HepG2 (cell line): ENCODE results near the gene UBE2I. TPM values are rescaled to one million over a fixed set of nuclear protein-coding genes. Genes with fewer than 3 reads are reported as not detected.

Experiments used
- ATAC-seq: fragments of 200-7000 bp; cut with Tn5 transposase; 3 replicates; pipeline ENCODE4 v1.9.1; 2020; ENCODE audit warnings: mild to moderate bottlenecking, moderate library complexity
- BruUV-seq: library from RNA; stranded (reverse); fragments of 400-500 nt; replicated peaks from 2 replicates; lab custom pipeline; 2021; lab: Mats Ljungman, UMichigan
- CTCF ChIA-PET: fragments of 300-600 bp; formaldehyde crosslinking; extraction: SDS; loops from one replicate; lab custom pipeline; 2021; ENCODE audit warnings: low total read pairs, inconsistent platforms, low intra/inter-chr PET ratio; lab: Yijun Ruan, JAX
- POLR2A ChIA-PET: fragments of 350-600 bp; sonication (Branson Sonifier 250); formaldehyde crosslinking; loops from one replicate; lab custom pipeline; 2020; ENCODE audit warnings: antibody characterized with exemption, inconsistent platforms; lab: Yijun Ruan, JAX
- DNase-seq: peaks from one replicate; pipeline ENCODE4 v3.0.0-alpha.2; 2015; ENCODE audit warnings: low spot score
- FAIRE-seq: peaks from 3 replicates; lab custom pipeline; 2011; peaks lifted over from hg19 to GRCh38; lab: Jason Lieb, UNC
- H2AFZ ChIP-seq: one replicate; pipeline ENCODE4 v1.6.1; 2011; ENCODE audit warnings: low read length, inconsistent platforms
- H3K27ac ChIP-seq: fragments of 300-600 bp; 3 replicates; pipeline ENCODE4 v1.8.0; 2011; ENCODE audit warnings: mixed run types, mild to moderate bottlenecking, mixed read lengths, low read length, inconsistent platforms; ENCODE audit not compliant: insufficient read depth; ENCODE audit errors: extremely low read length
- H3K27me3 ChIP-seq, 2 experiments: fragments of 200-600 bp in 1 of 2; 2 replicates in 1 of 2; 3 replicates in 1 of 2; pipeline versions ENCODE4 v1.6.0 to v1.8.0; 2011; ENCODE audit warnings: low read length in 2 of 2, mild to moderate bottlenecking in 2 of 2, moderate library complexity in 2 of 2, inconsistent platforms in 1 of 2; ENCODE audit not compliant: insufficient read depth in 2 of 2, control insufficient read depth in 1 of 2
- H3K36me3 ChIP-seq, 2 experiments: fragments of 200-600 bp in 1 of 2; replicated peaks in 1 of 2; 2 replicates in 1 of 2; 3 replicates in 1 of 2; pipeline versions ENCODE4 v1.5.1 to v1.8.0; 2011; ENCODE audit warnings: low read length in 2 of 2, inconsistent platforms in 1 of 2; ENCODE audit not compliant: insufficient read depth in 2 of 2, control insufficient read depth in 1 of 2
- H3K4me1 ChIP-seq: 2 replicates; pipeline ENCODE4 v1.5.1; 2012; ENCODE audit warnings: low read length, inconsistent platforms; ENCODE audit not compliant: insufficient read depth
- H3K4me2 ChIP-seq: 2 replicates; pipeline ENCODE4 v1.6.0; 2011; ENCODE audit warnings: low read depth, low read length, inconsistent platforms
- H3K4me3 ChIP-seq, 3 experiments: fragments of 200-600 bp in 1 of 3; sonication (generic), shearing (Covaris generic) in 1 of 3; replicated peaks in 1 of 3; 2 replicates each; pipeline ENCODE4 v1.5.1; 2011 to 2016; ENCODE audit warnings: low read length in 3 of 3, inconsistent platforms in 2 of 3, low read depth in 2 of 3, mild to moderate bottlenecking in 2 of 3, control low read depth in 1 of 3, mixed read lengths in 1 of 3; ENCODE audit not compliant: insufficient read depth in 1 of 3
- H3K79me2 ChIP-seq: one replicate; pipeline ENCODE4 v1.6.1; 2011; ENCODE audit warnings: low read length, inconsistent platforms; ENCODE audit not compliant: insufficient read depth
- H3K9ac ChIP-seq: 2 replicates; pipeline ENCODE4 v1.6.0; 2011; ENCODE audit warnings: mild to moderate bottlenecking, low read depth, low read length, inconsistent platforms; ENCODE audit not compliant: insufficient read depth
- H3K9me3 ChIP-seq: 2 replicates; pipeline ENCODE4 v1.5.1; 2012; ENCODE audit warnings: mild to moderate bottlenecking, low read length
- H4K20me1 ChIP-seq: 2 replicates; pipeline ENCODE4 v1.6.0; 2011; ENCODE audit warnings: inconsistent platforms, mild to moderate bottlenecking, low read length, moderate library complexity; ENCODE audit not compliant: insufficient read depth
- BCL3 ChIP-seq: sonication (generic); formaldehyde crosslinking; IDR thresholded peaks from 2 replicates; pipeline ENCODE4 v1.5.1; 2020; ENCODE audit warnings: mild to moderate bottlenecking, missing genetic modification reagents, moderate library complexity
- EP300 ChIP-seq, 3 experiments: sonication (generic) in 1 of 3; formaldehyde crosslinking in 1 of 3; IDR thresholded peaks; 2 replicates each; pipeline versions ENCODE4 v1.5.1 to v1.6.1; 2011 to 2020; ENCODE audit warnings: low read depth in 2 of 3, low read length in 2 of 3, borderline replicate concordance in 1 of 3, improper control_type of control experiment in 1 of 3, mild to moderate bottlenecking in 1 of 3, missing genetic modification reagents in 1 of 3, moderate library complexity in 1 of 3
- HNRNPLL ChIP-seq: fragments of 200-400 bp; formaldehyde crosslinking; IDR thresholded peaks from 2 replicates; pipeline ENCODE4 v1.6.1; 2017; ENCODE audit warnings: mild to moderate bottlenecking, low read depth, low read length; ENCODE audit not compliant: poor library complexity, severe bottlenecking
- MAF1 ChIP-seq: sonication (generic); formaldehyde crosslinking; IDR thresholded peaks from 2 replicates; pipeline ENCODE4 v1.5.0; 2020; ENCODE audit warnings: missing genetic modification reagents, borderline replicate concordance
- MAFG ChIP-seq: sonication (generic); formaldehyde crosslinking; IDR thresholded peaks from 2 replicates; pipeline ENCODE4 v1.5.1; 2020; ENCODE audit warnings: mild to moderate bottlenecking, missing genetic modification reagents
- POGK ChIP-seq: sonication (generic); formaldehyde crosslinking; conservative IDR thresholded peaks from 2 replicates; pipeline ENCODE4 v1.8.0; 2022; ENCODE audit warnings: mild to moderate bottlenecking, moderate library complexity, missing genetic modification reagents
- RFX5 ChIP-seq: IDR thresholded peaks from 2 replicates; pipeline ENCODE4 v1.6.1; 2011; ENCODE audit warnings: low read depth, low read length, improper control_type of control experiment
- SOX13 ChIP-seq, 3 experiments: fragments of 450-650 bp in 1 of 3; sonication (generic) in 1 of 3; formaldehyde crosslinking in 1 of 3; IDR thresholded peaks in 2 of 3; conservative IDR thresholded peaks in 1 of 3; 2 replicates each; pipeline versions ENCODE4 v1.5.0 to v1.6.1; 2016 to 2020; ENCODE audit warnings: antibody characterized with exemption in 1 of 3, mild to moderate bottlenecking in 1 of 3, missing compliant biosample characterization in 1 of 3, missing genetic modification reagents in 1 of 3, moderate library complexity in 1 of 3
- SPEN ChIP-seq: sonication (generic); formaldehyde crosslinking; IDR thresholded peaks from 2 replicates; pipeline ENCODE4 v1.5.1; 2020; ENCODE audit warnings: low read depth, mild to moderate bottlenecking, missing genetic modification reagents
- SSRP1 ChIP-seq: IDR thresholded peaks from 2 replicates; pipeline ENCODE4 v1.6.1; 2016; ENCODE audit warnings: control low read depth
- ZBTB2 ChIP-seq: sonication (generic); formaldehyde crosslinking; IDR thresholded peaks from 2 replicates; pipeline ENCODE4 v1.8.0; 2022; ENCODE audit warnings: low read depth, missing genetic modification reagents
- ZMYM2 ChIP-seq: sonication (generic); formaldehyde crosslinking; IDR thresholded peaks from 2 replicates; pipeline ENCODE4 v1.8.0; 2022; ENCODE audit warnings: mild to moderate bottlenecking, missing genetic modification reagents
- ZNF543 ChIP-seq: sonication (generic); formaldehyde crosslinking; IDR thresholded peaks from 2 replicates; pipeline ENCODE4 v1.4.0; 2020; ENCODE audit warnings: mild to moderate bottlenecking, missing genetic modification reagents
- ZNF777 ChIP-seq: sonication (generic); formaldehyde crosslinking; IDR thresholded peaks from 2 replicates; pipeline ENCODE4 v1.4.0; 2020; ENCODE audit warnings: missing genetic modification reagents
- ZSCAN21 ChIP-seq: sonication (generic); formaldehyde crosslinking; IDR thresholded peaks from 2 replicates; pipeline ENCODE4 v1.8.0; 2022; ENCODE audit warnings: mild to moderate bottlenecking, missing genetic modification reagents, moderate library complexity, borderline replicate concordance
- WGBS: methylation state at CpG from one replicate; pipeline ENCODE4 v1.1.6; 2017; ENCODE audit warnings: low lambda C conversion rate; 5-methylcytosine and 5-hydroxymethylcytosine counted together
- in situ Hi-C: cut with HindIII; loops from 2 replicates; pipeline ENCODE4 v1.10.0; 2017; ENCODE audit warnings: low pct_unique_long_range_greater_than_20kb; ENCODE audit not compliant: extremely low pct_ligation_motif_present
- intact Hi-C: fragments of 100-400 bp; cut with micrococcal nuclease; formaldehyde crosslinking; loops from one replicate; pipeline ENCODE4 v1.10.0; 2022; ENCODE audit not compliant: unreplicated experiment
- polyA plus RNA-seq, 8 experiments: library from polyadenylated mRNA; depleted of rRNA in 3 of 8; stranded (reverse) in 7 of 8; unstranded in 1 of 8; fragments of >200 nt; fragmentation: Illumina TruSeq in 4 of 8; extraction: Trizol in 4 of 8; gene quantifications; 2 replicates each; pipeline versions ENCODE4 v1.2.1 to v1.2.3, GENCODE V29; 2011 to 2016; ENCODE audit warnings: low read depth in 4 of 8, missing spikeins in 1 of 8, mixed read lengths in 1 of 8; ENCODE audit not compliant: insufficient read depth in 1 of 8
- total RNA-seq, 5 experiments: library from RNA; depleted of rRNA; stranded (reverse); fragments of >200 nt; fragmentation: Illumina TruSeq; extraction: Trizol; gene quantifications; 2 replicates each; pipeline ENCODE4 v1.2.3, GENCODE V29; 2016; ENCODE audit warnings: low read depth in 1 of 5

Gene UBE2I
- total and polyA plus RNA-seq, 2 of the 13 experiments (the other 11 are each of a cell fraction or from before 2014, with no cell fraction given): 75.8 to 98.9 TPM

GRCh38 chr16:1333149-1333812, 23.8 kb downstream of the UBE2I start, which contains the start of gene BAIAP3 (continued):
- TF ChIP-seq SOX13 (IDR thresholded peaks at IDR 0.05) (no peak), SOX13 (CRISPR knock-in tag; conservative IDR thresholded peaks at IDR 0.05 in 1 of 2, IDR thresholded peaks at IDR 0.05 in 1 of 2) (no peak), MAFG (CRISPR knock-in tag) (no peak), MAF1 (CRISPR knock-in tag) (no peak), ZSCAN21 (CRISPR knock-in tag) (peak; percentile 31; the same call in 1 of the 2 replicates), SPEN (CRISPR knock-in tag) (peak; percentile 45), ZMYM2 (no peak)
- TF ChIP-seq, all 625 proteins: peak for 5

GRCh38 chr16:1333854-1334700, 24.6 kb downstream of the UBE2I start:
- H3K79me2 ChIP-seq: no peaks in the 10 kb centered on the region
- ATAC-seq (no peak), DNase-seq (no peak), FAIRE-seq (no peak)
- H2AFZ ChIP-seq: no peak overlapping the region
- BruUV-seq: no TSS peak
- in situ Hi-C loops (no loop called here), intact Hi-C loops (no loop called here)
- WGBS: 16% methylated on average over 7 of the region's 78 CpGs
- peaks cover 31% of the 10 kb centered on the region for H3K4me1 ChIP-seq
- peak overlapping the region; percentile 99 for H3K4me2 ChIP-seq
- H3K36me3 ChIP-seq: no peaks in the 10 kb centered on the region
- peak overlapping the region; percentile 7 to 79 (median 61); a peak in 4 of 6 replicates for H3K4me3 ChIP-seq
- ChIA-PET POLR2A (interaction anchor here (3.6 kb wide), 1 partner anchor 9 kb away, joined by 25 read pairs; no protein-coding TSS in a partner anchor), CTCF (no interaction called here)
- no peaks in the 10 kb centered on the region for H3K9me3 ChIP-seq
- H3K27ac ChIP-seq: no peak overlapping the region
- H3K9ac ChIP-seq: peak overlapping the region; percentile 60; the same call in 1 of the 2 replicates
- 0 out of 2 replicates have a peak, but pooled peaks cover 3% of the 10 kb centered on the region for H4K20me1 ChIP-seq
- H3K27me3 ChIP-seq: peaks cover 18 to 53% of the 10 kb centered on the region in 2 experiments
- TF ChIP-seq EP300 (IDR thresholded peaks at IDR 0.05; ENCODE audit: low read depth in 2 of 2, low read length in 2 of 2) (no peak), EP300 (CRISPR knock-in tag; IDR thresholded peaks at IDR 0.05; ENCODE audit: borderline replicate concordance) (no peak), SSRP1 (CRISPR knock-in tag) (no peak), ZBTB2 (CRISPR knock-in tag) (no peak), ZNF543 (CRISPR knock-in tag) (no peak), HNRNPLL (peak; percentile 13), POGK (no peak), BCL3 (CRISPR knock-in tag) (no peak), ZNF777 (CRISPR knock-in tag) (peak; percentile 63), RFX5 (no peak)
